HG02852 (cell line): Measurements from ENCODE around the gene MUL1.

ENCODE experiments used
- ATAC-seq: cut with Tn5 transposase; IDR thresholded peaks from one replicate; pipeline ENCODE4 v1.9.1; 2021; ENCODE audit warnings: mild to moderate bottlenecking, moderate library complexity; ENCODE audit not compliant: unreplicated experiment

The MUL1 gene

GRCh38 chr1:20472121-20472520, 35.8 kb downstream of the MUL1 start:
- no peak for ATAC-seq

GRCh38 chr1:20470194-20470593, 37.8 kb downstream of the MUL1 start:
- no peak for ATAC-seq

- ATAC-seq = no peak
Measured at GRCh38 chr1:20469406-20470076, 38.4 kb downstream of the MUL1 start.

- no peak for ATAC-seq
Measured at GRCh38 chr1:20466273-20466672, 41.7 kb downstream of the MUL1 start.

GRCh38 chr1:20465187-20465586, 42.8 kb downstream of the MUL1 start:
- no peak for ATAC-seq

GRCh38 chr1:20463502-20463901, 44.4 kb downstream of the MUL1 start:
- ATAC-seq = no peak

- ATAC-seq = no peak
Measured at GRCh38 chr1:20462397-20462796, 45.6 kb downstream of the MUL1 start.

GRCh38 chr1:20458717-20459116, 49.2 kb downstream of the MUL1 start:
- ATAC-seq = no peak

GRCh38 chr1:20454004-20454403, 53.9 kb downstream of the MUL1 start:
- no peak for ATAC-seq

- no peak for ATAC-seq
Measured at GRCh38 chr1:20449735-20450311, 58.1 kb downstream of the MUL1 start.
